A549 (cell line): ENCODE data around the gene ARHGAP42. TPM values are rescaled to one million over a fixed set of nuclear protein-coding genes. Genes with fewer than 3 reads are reported as not detected.

Source experiments
- ATAC-seq, 2 experiments: fragments of 200-7000 bp in 1 of 2; fragments of >200 bp in 1 of 2; cut with Nextera tagmentation in 1 of 2; cut with Tn5 transposase in 1 of 2; 3 replicates each; pipeline versions ENCODE4 v1.8.0 to v1.9.1; 2018 to 2020; ENCODE audit warnings: mild to moderate bottlenecking in 1 of 2, moderate library complexity in 1 of 2
- CTCF ChIA-PET: fragments of 300-600 bp; sonication (Branson Sonifier 250); formaldehyde crosslinking; extraction: SDS; loops from one replicate; lab custom pipeline; 2021; ENCODE audit warnings: antibody characterized with exemption, inconsistent platforms; lab: Yijun Ruan, JAX
- POLR2A ChIA-PET: fragments of 350-600 bp; formaldehyde crosslinking; extraction: SDS; loops from one replicate; lab custom pipeline; 2021; ENCODE audit warnings: antibody characterized with exemption, inconsistent platforms; lab: Yijun Ruan, JAX
- DNase-seq, 2 experiments: peaks; one replicate each; pipeline versions ENCODE4 v3.0.0 to v3.0.0-alpha.2; 2011 to 2016; ENCODE audit warnings: low read depth in 1 of 2, low spot score in 1 of 2
- FAIRE-seq: peaks from 2 replicates; lab custom pipeline; 2011; peaks lifted over from hg19 to GRCh38; lab: Jason Lieb, UNC
- H3K27ac ChIP-seq, 2 experiments: fragments of >200 bp; sonication (Bioruptor Twin); formaldehyde crosslinking; 3 replicates each; pipeline ENCODE4 v1.5.1; 2016 to 2017
- H3K4me1 ChIP-seq: fragments of >200 bp; sonication (Bioruptor Twin); formaldehyde crosslinking; 3 replicates; pipeline ENCODE4 v1.6.1; 2016
- H3K4me2 ChIP-seq: fragments of >200 bp; sonication (Bioruptor Twin); formaldehyde crosslinking; 3 replicates; pipeline ENCODE4 v1.6.1; 2016
- H3K4me3 ChIP-seq: fragments of >200 bp; sonication (Bioruptor Twin); formaldehyde crosslinking; 3 replicates; pipeline ENCODE4 v1.5.1; 2016
- H3K9me3 ChIP-seq: fragments of >200 bp; sonication (Bioruptor Twin); formaldehyde crosslinking; 3 replicates; pipeline ENCODE4 v1.6.1; 2016
- BHLHE40 ChIP-seq: IDR thresholded peaks from 2 replicates; pipeline ENCODE4 v1.6.1; 2012; ENCODE audit warnings: low read depth, low read length, inconsistent platforms
- CBX2 ChIP-seq: fragments of 200-600 bp; sonication (generic); IDR thresholded peaks from 2 replicates; pipeline ENCODE4 v1.6.1; 2016; ENCODE audit warnings: low read depth, mild to moderate bottlenecking, borderline replicate concordance
- CBX8 ChIP-seq: fragments of 200-600 bp; sonication (generic); IDR thresholded peaks from 2 replicates; pipeline ENCODE4 v1.6.1; 2016
- CEBPB ChIP-seq, 2 experiments: fragments of >200 bp in 1 of 2; sonication (Bioruptor Twin) in 1 of 2; formaldehyde crosslinking in 1 of 2; IDR thresholded peaks; 2 replicates each; pipeline ENCODE4 v1.6.1; 2012 to 2016
- CHD4 ChIP-seq: fragments of 200-600 bp; sonication (generic); IDR thresholded peaks from 2 replicates; pipeline ENCODE4 v1.6.1; 2016; ENCODE audit warnings: antibody characterized with exemption, mild to moderate bottlenecking, borderline replicate concordance
- EHMT2 ChIP-seq: fragments of 200-600 bp; sonication (generic); IDR thresholded peaks from 2 replicates; pipeline ENCODE4 v1.6.1; 2016; ENCODE audit warnings: antibody characterized with exemption, low read depth, mild to moderate bottlenecking, moderate library complexity
- ESRRA ChIP-seq: fragments of 150-350 bp; IDR thresholded peaks from 2 replicates; pipeline ENCODE4 v1.6.1; 2014; ENCODE audit warnings: mild to moderate bottlenecking, low read length, borderline replicate concordance
- FOSB ChIP-seq: fragments of 250-450 bp; sonication (Bioruptor Pico); IDR thresholded peaks from 2 replicates; pipeline ENCODE4 v1.5.0; 2020; ENCODE audit warnings: mild to moderate bottlenecking, moderate library complexity
- GATA3 ChIP-seq: IDR thresholded peaks from 2 replicates; pipeline ENCODE4 v1.6.1; 2012; ENCODE audit warnings: borderline replicate concordance
- HDAC2 ChIP-seq: fragments of 200-600 bp; sonication (generic); IDR thresholded peaks from 2 replicates; pipeline ENCODE4 v1.6.1; 2016
- JUN ChIP-seq, 2 experiments: fragments of >200 bp; sonication (Bioruptor Twin); formaldehyde crosslinking; IDR thresholded peaks; 2 replicates in 1 of 2; 3 replicates in 1 of 2; pipeline ENCODE4 v1.6.1; 2016 to 2017
- KDM5A ChIP-seq: fragments of 200-600 bp; sonication (generic); IDR thresholded peaks from 2 replicates; pipeline ENCODE4 v1.6.1; 2016; ENCODE audit warnings: antibody characterized with exemption, mild to moderate bottlenecking
- MAFK ChIP-seq: fragments of 450-650 bp; IDR thresholded peaks from 2 replicates; pipeline ENCODE4 v1.6.1; 2014; ENCODE audit not compliant: partially characterized antibody
- MAZ ChIP-seq: fragments of 150-350 bp; IDR thresholded peaks from 2 replicates; pipeline ENCODE4 v1.6.1; 2014; ENCODE audit warnings: antibody characterized with exemption, low read depth, low read length, borderline replicate concordance
- MYC ChIP-seq: IDR thresholded peaks from 2 replicates; pipeline ENCODE4 v1.6.1; 2012; ENCODE audit warnings: mild to moderate bottlenecking, inconsistent platforms, low read length, improper control_type of control experiment, borderline replicate concordance
- POLR2A ChIP-seq: IDR thresholded peaks from 2 replicates; pipeline ENCODE4 v1.6.1; 2012; ENCODE audit warnings: mild to moderate bottlenecking, low read length
- RAD21 ChIP-seq, 2 experiments: fragments of >200 bp in 1 of 2; sonication (Bioruptor Twin) in 1 of 2; formaldehyde crosslinking in 1 of 2; IDR thresholded peaks in 1 of 2; conservative IDR thresholded peaks in 1 of 2; 2 replicates in 1 of 2; 3 replicates in 1 of 2; pipeline ENCODE4 v1.6.1; 2012 to 2018; ENCODE audit warnings: inconsistent platforms in 1 of 2
- RARB ChIP-seq: fragments of 250-450 bp; sonication (Bioruptor Pico); IDR thresholded peaks from 2 replicates; pipeline ENCODE4 v1.8.0; 2021; ENCODE audit warnings: mild to moderate bottlenecking, moderate library complexity
- RFX5 ChIP-seq: fragments of 450-650 bp; IDR thresholded peaks from 2 replicates; pipeline ENCODE4 v1.7.1; 2014; ENCODE audit warnings: antibody characterized with exemption, mild to moderate bottlenecking, moderate library complexity
- TP53 ChIP-seq: fragments of 250-450 bp; sonication (Bioruptor Pico); IDR thresholded peaks from 2 replicates; pipeline ENCODE4 v1.5.0; 2021; ENCODE audit warnings: mild to moderate bottlenecking, moderate library complexity
- ZFP36 ChIP-seq: fragments of 450-650 bp; IDR thresholded peaks from 2 replicates; pipeline ENCODE4 v1.6.1; 2014; ENCODE audit warnings: borderline replicate concordance; ENCODE audit not compliant: partially characterized antibody
- ZSCAN20 ChIP-seq: fragments of 250-450 bp; sonication (Bioruptor Pico); IDR thresholded peaks from 2 replicates; pipeline ENCODE4 v1.8.0; 2022; ENCODE audit warnings: mild to moderate bottlenecking, moderate library complexity
- whole genome bisulfite sequencing: methylation state at CpG from one replicate; pipeline ENCODE4 v1.1.6; 2017; ENCODE audit errors: missing lambda C conversion rate; 5-methylcytosine and 5-hydroxymethylcytosine counted together
- polyA plus RNA-seq, 4 experiments: library from polyadenylated mRNA; depleted of rRNA in 3 of 4; stranded (reverse); fragments of >200 nt; fragmentation: RNase III in 1 of 4; extraction: RNeasy Plus Mini Kit Qiagen cat#74134 plus additional on column Dnase treatment in 1 of 4; gene quantifications; 2 replicates in 3 of 4; 3 replicates in 1 of 4; pipeline ENCODE4 v1.2.3, GENCODE V29; 2011 to 2017
- TF ChIP-seq, protein P1 (sequence below): fragments of 250-450 bp; sonication (Bioruptor Pico); IDR thresholded peaks from 2 replicates; pipeline ENCODE4 v1.5.0; 2020; ENCODE audit warnings: low read depth, mild to moderate bottlenecking, moderate library complexity
- TF ChIP-seq, protein P2 (sequence below): fragments of 250-450 bp; sonication (Bioruptor Pico); IDR thresholded peaks from 2 replicates; pipeline ENCODE4 v1.5.0; 2021; ENCODE audit warnings: mild to moderate bottlenecking, moderate library complexity, borderline replicate concordance
- TF ChIP-seq, protein P3 (sequence below): fragments of >200 bp; sonication (Bioruptor Twin); formaldehyde crosslinking; IDR thresholded peaks from 3 replicates; pipeline ENCODE4 v1.6.1; 2016

ARHGAP42 gene
- polyA plus RNA-seq, 2 of the 4 experiments (the other 2 are of a cell fraction) = 5.1 to 17.0 TPM

DNA sequence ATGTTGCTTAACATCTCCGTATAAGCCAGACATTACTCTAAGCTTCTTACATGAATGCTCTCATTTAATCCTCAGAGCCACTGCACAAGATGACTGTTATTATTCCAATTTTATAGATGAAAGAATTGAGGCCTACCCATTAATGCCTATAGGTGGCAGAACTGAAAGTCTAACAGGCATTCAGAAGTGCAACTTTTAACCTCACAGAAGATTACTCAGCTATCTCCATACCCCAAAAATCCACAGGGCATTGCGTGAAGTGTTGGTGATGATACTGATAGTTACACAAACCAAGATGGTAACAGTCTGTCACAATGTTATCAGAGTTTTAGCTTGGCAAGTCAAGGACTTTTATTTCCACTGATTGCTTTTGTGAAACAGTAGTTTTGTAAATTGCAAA, 130.5 kb downstream of the ARHGAP42 start:
- no peak for FAIRE-seq
- POLR2A ChIA-PET = no interaction called here
- H3K4me2 ChIP-seq = no peak overlapping the region
- TF ChIP-seq MAFK = no peak
- TF ChIP-seq MYC = no peak
- TF ChIP-seq, protein P1, sequence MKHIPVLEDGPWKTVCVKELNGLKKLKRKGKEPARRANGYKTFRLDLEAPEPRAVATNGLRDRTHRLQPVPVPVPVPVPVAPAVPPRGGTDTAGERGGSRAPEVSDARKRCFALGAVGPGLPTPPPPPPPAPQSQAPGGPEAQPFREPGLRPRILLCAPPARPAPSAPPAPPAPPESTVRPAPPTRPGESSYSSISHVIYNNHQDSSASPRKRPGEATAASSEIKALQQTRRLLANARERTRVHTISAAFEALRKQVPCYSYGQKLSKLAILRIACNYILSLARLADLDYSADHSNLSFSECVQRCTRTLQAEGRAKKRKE (CRISPR knock-in tag) = no peak
- no peak for TF ChIP-seq RFX5
- no peak for TF ChIP-seq GATA3
- no peak for TF ChIP-seq RARB
- no peak for TF ChIP-seq ESRRA
- no peak for TF ChIP-seq BHLHE40
- TF ChIP-seq MAZ = no peak
- no peak for TF ChIP-seq EHMT2
- no peak for TF ChIP-seq KDM5A
- TF ChIP-seq CBX2 = no peak
- no peak overlapping the region for H3K4me3 ChIP-seq
- ATAC-seq = no peak
- CTCF ChIA-PET = interaction anchor here (1.1 to 1.8 kb wide), 4 partner anchors 12 to 137 kb away, joined by 3 to 5 read pairs (median 4); no protein-coding TSS in a partner anchor
- WGBS = 94% methylated on average over 2 of the region's 2 CpGs
- H3K27ac ChIP-seq = no peak overlapping the region
- H3K4me1 ChIP-seq = no peaks in the 10 kb centered on the region; the same call in 2 of the 3 replicates
- DNase-seq = no peak
- H3K9me3 ChIP-seq = no peaks in the 10 kb centered on the region

DNA sequence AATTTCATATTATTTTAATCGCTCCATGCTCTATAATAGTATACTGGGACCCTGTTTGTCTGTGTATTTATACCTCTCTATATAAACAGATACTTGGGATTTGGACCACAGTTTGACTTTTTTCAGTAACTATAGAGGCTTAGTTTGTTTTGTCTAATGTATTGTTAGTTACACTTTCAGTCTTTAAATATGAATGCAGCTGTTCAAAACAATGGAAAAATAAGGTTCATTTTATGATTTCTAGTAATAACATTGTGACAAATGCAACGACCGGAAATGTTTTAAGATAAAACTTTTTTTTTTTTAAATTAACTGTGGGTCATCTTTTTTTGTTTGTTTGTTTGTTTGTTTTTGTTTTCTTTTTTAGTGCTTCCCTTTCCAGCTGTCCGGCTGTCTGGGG, 133.5 kb downstream of the ARHGAP42 start:
- no peak overlapping the region for H3K4me3 ChIP-seq
- no peak overlapping the region for H3K4me2 ChIP-seq
- POLR2A ChIA-PET = no interaction called here
- peaks cover 7% of the 10 kb centered on the region; the same call in 2 of the 3 replicates for H3K4me1 ChIP-seq
- FAIRE-seq = no peak
- H3K27ac ChIP-seq = no peak overlapping the region
- no peak for DNase-seq
- ATAC-seq = no peak
- TF ChIP-seq ZFP36 (no peak), CBX8 (no peak), MYC (no peak), JUN (IDR thresholded peaks at IDR 0.05) (no peak), RAD21 (conservative IDR thresholded peaks at IDR 0.05 in 1 of 2, IDR thresholded peaks at IDR 0.05 in 1 of 2) (no peak), HDAC2 (no peak), MAZ (no peak), ESRRA (no peak), POLR2A (no peak), ZSCAN20 (no peak), FOSB (CRISPR knock-in tag) (no peak), CHD4 (no peak), CEBPB (IDR thresholded peaks at IDR 0.05) (no peak), TP53 (no peak)
- TF ChIP-seq, protein P1 (CRISPR knock-in tag) = no peak
- TF ChIP-seq, protein P2, sequence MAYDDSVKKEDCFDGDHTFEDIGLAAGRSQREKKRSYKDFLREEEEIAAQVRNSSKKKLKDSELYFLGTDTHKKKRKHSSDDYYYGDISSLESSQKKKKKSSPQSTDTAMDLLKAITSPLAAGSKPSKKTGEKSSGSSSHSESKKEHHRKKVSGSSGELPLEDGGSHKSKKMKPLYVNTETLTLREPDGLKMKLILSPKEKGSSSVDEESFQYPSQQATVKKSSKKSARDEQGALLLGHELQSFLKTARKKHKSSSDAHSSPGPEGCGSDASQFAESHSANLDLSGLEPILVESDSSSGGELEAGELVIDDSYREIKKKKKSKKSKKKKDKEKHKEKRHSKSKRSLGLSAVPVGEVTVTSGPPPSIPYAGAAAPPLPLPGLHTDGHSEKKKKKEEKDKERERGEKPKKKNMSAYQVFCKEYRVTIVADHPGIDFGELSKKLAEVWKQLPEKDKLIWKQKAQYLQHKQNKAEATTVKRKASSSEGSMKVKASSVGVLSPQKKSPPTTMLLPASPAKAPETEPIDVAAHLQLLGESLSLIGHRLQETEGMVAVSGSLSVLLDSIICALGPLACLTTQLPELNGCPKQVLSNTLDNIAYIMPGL (CRISPR knock-in tag) = no peak
- TF ChIP-seq, protein P3, sequence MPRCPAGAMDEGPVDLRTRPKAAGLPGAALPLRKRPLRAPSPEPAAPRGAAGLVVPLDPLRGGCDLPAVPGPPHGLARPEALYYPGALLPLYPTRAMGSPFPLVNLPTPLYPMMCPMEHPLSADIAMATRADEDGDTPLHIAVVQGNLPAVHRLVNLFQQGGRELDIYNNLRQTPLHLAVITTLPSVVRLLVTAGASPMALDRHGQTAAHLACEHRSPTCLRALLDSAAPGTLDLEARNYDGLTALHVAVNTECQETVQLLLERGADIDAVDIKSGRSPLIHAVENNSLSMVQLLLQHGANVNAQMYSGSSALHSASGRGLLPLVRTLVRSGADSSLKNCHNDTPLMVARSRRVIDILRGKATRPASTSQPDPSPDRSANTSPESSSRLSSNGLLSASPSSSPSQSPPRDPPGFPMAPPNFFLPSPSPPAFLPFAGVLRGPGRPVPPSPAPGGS = no peak
- TF ChIP-seq, all 56 proteins: peak for 0
- no peaks in the 10 kb centered on the region for H3K9me3 ChIP-seq
- CTCF ChIA-PET = no interaction called here
- WGBS = 90% methylated on average over 4 of the region's 4 CpGs
